Fibroblast of skin of abdomen (primary cell): ENCODE measurements around the gene RETN.

Source experiments
- DNase-seq: peaks from one replicate; pipeline ENCODE4 v3.0.0-alpha.2; 2013

Gene RETN

DNA sequence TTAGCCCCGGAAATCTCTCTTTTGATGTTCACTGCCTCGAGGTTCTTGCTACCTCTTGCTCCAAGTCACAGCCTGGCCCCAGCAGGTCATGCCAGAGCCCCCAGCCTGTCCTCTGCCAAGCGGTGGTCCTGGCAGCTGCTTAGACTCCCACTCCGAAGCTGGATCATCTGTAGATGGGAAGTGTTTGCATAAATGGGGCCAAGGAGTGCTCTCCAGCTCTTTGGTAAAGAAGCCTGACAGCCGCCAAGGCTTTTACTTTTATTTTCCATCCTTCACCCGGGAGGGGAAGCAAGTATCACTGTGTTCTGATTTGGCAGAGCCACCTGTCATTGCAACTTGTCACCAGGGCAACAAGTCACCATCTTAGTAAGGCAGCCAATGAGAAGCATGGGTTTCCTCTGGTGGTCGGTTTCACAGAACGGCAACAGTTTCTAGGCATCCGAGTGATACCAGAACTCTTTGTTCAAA, 10.6 kb upstream of the RETN start:
- no peak for DNase-seq

DNA sequence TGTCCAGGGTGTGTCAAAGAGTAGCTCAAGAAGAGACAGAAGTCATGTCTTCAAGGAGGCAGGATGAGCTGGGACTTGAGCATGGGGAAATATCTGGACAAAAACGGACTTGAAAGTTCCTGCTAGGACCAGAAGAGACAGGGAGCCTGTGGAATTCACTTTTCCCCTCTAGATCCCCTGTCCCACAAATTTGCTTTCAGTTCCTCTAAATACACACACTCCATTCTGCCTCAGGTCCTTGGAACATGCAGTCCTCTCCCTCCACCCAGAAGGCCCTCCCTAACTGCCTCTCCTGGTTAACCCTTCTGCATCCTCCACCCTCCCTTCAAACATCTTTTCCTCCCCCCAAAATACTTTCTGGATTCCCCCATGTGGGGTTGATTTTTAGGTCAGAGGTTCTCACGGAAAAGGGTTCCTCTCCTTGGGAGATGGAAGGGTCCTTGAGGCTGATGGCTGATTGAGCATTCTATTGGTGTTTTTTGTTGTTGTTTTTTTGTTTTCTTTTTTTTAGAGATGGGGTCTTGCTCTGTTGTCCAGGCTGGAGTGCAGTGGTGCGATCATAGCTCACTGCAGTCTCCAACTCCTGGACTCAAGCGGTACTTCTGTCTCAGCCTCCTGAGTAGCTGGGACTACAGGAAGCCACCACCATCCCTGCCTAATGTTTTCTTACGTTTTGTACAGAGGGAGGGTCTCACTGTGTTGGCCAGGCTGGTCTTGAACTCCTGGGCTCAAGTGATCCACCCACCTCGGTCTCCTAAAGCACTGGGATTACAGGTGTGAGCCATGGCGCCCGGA, 6.9 kb upstream of the RETN start:
- no peak for DNase-seq

DNA sequence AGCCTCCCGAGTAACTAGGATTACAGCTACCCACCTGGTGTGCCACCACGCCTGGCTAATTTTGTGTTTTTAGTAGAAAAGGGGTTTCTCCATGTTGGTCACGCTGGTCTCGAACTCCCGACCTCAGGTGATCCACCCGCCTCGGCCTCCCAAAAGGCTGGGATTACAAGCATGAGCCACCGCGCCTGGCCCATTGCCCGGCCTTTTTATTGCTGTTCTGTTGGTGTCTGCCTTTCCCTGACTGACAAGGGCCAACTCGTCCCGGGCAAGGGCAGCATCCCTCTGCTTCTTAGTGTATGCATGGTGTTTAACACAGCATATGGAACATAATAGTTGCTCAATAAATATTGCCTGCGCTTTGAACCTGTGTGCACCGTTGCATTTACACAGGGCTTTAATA, 6.2 kb upstream of the RETN start:
- DNase-seq, result no peak

DNA sequence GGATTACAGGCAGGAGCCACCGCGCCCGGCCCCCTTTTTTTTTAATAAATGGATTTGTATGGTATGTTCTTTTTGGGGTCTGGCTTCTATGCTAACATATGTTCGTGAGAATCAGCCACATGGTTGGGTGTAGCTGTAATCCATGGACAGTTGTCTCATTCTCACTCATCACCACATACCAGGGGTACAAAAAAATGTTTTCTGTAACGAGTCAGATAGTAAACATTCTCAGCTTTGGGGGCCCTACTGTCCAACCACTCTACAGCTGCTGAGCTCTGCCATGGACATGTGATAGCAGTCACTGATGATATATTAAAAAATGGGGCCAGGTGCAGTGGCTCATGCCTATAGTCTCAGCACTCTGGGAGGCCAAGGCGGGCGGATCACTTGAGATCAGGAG, 5.1 kb upstream of the RETN start:
- no peak for DNase-seq

DNA sequence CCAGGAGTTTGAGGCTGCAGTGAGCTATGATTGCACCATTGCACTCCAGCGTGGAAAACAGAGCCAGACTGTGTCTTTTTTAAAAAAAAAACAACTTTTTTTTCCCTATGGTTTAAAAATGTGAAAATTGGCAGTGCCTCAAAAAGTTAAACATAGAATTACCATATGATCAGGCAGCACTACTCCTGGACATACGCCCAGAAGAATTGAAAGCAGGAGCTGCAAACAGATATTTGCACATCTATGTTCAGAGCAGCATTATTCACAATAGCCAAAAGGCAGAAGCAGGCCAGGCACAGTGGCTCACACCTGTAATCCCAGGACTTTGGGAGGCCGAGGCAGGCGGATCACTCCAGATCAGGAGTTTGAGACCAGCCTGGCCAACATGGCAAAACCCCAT, 3.8 kb upstream of the RETN start:
- DNase-seq, result peak; percentile 65

DNA sequence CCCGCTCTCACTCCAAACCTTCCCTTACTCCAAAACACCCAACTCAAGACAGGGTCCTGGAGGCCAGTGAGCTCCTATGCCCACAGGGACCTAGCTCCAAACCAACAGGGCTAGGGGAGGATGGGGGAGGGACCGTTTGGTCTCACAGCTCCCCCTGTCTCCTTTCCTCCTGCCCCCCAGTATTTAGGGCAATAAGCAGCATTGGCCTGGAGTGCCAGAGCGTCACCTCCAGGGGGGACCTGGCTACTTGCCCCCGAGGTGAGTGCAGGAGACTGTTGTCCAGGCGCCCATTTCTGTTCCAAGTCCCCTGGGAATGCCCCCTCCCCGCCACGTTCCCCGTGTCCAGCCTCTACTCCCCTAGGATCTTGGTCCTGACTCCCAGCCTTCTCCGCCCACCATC, 792 bp downstream of the RETN start:
- DNase-seq, result no peak

DNA sequence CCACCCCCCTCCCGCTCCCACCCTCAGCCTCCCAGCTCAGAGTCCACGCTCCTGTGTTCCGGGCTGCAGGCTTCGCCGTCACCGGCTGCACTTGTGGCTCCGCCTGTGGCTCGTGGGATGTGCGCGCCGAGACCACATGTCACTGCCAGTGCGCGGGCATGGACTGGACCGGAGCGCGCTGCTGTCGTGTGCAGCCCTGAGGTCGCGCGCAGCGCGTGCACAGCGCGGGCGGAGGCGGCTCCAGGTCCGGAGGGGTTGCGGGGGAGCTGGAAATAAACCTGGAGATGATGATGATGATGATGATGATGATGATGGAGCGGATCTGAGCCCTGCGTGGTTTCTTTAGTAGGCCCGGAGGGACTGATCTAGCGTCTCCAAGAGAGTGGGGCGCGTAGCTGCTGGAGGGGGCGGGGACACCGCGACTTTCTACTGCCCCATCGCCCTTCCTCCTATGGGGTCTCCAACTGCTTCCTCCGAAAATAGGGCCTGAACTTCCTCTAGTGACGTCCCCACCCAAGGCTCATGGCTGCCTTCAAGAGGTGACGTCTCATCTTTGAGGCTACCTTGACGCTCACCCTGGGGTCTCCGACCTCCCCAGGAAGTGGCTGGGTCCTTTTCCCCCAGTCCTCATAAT, 1.4 kb downstream of the RETN start:
- DNase-seq, result no peak

DNA sequence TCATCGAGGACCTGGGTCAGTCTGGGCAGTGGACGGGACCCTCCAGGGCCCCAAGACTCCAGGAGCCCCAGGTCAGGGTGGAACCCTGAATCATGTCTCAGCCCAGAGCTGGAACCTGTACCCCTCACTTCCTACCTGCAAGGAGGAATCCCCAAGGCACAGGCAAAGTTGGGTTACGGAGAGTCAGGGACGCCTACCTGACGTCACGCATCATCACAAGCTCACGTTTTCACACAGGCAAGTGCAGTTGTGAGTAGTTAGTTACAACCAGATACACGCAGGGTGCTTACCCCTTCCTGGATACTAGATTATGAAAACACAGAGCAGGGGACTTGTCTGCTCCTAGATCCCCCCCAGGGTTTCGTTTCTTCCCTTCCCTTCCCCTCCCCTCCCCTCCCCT, 1.9 kb downstream of the RETN start:
- no peak for DNase-seq

DNA sequence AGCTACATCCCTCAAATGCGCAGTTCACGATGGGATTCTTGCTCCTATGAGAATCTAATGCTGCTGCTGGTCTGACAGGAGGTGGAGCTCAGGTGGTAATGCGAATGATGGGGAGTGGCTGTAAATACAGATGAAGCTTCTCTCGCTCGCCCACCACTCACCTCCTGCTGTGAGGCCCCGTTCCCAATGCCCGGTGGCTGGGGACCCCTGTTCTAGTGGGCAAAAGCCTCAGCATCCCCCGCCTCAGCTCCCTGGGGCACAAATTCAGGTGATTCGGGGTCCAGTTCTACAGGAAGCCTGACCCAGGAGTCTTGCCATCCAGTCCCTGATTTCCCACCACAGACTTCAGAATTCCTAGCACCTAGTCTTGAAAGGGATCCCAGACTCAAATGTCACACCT, 3.7 kb downstream of the RETN start:
- DNase-seq, result no peak

DNA sequence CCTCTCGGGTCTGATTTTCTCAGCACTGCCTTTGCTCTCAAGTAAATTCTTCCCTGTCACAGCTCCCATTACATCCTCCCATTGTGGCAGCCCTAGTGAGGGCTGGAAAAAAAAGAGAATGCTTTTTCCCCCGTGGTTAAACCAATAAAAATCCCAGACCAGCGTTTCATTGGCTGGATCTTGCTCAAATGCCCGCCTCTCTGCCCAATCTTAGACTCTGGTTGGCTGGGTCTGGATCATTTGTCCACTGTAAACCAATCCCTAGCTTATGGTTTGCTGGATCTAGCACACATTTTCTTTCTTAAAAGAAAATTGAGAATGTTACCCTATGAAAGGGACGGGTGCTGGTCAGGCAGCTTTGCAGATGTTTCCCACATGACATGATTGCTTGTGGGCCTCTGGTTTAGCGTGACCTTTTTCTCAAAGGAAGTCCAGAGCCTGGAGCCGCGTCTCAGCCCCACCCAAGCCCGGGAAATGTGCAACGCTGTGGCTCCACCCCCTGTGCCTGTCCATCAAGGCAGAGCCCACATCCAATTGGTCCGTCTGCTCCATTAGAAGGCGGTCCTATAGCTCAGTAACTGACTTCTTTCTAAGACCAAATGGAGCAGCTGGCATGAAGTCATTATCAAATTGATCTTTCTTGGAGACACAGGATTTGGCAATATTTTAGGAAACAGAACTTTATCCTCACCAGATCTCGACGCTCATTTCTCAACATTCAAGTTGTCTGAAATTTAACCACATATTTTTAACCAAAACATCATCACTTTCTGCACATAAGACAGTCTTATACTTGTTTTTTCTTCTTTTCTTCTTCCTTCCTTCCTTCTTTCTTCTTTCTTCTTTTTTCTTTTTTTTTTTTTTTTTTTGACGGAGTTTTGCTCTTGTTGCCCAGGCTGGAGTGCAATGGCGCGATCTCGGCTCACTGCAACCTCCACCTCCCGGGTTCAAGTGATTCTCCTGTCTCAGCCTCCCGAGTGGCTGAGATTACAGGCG, 5.5 kb downstream of the RETN start:
- DNase-seq, result peak; percentile 26

DNA sequence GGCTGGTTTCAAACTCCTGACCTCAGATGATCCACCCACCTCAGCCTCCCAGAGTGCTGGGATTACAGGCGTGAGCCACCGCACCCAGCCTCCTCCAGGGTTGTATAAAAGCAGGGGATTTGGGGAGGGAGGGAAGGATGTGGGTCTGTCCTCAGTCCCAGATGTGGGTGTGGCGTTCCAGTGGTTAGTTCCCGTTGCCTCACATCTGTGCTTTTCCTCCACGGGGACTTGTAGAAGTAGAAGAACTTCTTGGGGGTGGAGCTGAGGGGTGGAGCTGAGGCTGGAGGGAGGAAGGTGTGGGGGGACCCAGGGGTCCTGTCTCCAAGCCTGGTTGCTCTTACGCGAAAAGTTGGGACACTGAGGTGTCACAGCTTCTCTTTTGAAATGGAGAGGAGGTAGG, 7.5 kb downstream of the RETN start:
- no peak for DNase-seq

DNA sequence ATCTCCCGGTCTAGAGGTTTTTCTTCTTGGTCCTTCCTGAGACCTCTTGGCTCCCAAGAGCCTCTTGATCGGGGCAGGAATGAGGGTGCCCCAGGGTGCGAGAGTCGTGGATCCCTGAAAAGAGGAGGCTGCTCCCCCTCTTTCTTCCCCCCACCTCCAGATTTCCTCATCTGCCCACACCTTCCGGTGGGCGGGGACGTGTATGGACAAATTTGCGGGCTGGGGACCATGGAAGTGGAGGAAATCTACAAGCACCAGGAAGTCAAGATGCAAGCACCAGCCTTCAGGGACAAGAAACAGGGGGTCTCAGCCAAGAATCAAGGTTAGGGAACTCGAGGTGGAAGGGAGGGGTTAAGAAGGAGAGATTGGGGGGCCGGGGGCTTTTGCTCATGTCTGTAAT, 8.0 kb downstream of the RETN start, which contains the start of gene MCEMP1:
Gene MCEMP1 (plus strand): TSS at position 237 of the 400 bp plus-strand sequence. CDS start 31 bp downstream, at position 268.
- DNase-seq, result no peak

DNA sequence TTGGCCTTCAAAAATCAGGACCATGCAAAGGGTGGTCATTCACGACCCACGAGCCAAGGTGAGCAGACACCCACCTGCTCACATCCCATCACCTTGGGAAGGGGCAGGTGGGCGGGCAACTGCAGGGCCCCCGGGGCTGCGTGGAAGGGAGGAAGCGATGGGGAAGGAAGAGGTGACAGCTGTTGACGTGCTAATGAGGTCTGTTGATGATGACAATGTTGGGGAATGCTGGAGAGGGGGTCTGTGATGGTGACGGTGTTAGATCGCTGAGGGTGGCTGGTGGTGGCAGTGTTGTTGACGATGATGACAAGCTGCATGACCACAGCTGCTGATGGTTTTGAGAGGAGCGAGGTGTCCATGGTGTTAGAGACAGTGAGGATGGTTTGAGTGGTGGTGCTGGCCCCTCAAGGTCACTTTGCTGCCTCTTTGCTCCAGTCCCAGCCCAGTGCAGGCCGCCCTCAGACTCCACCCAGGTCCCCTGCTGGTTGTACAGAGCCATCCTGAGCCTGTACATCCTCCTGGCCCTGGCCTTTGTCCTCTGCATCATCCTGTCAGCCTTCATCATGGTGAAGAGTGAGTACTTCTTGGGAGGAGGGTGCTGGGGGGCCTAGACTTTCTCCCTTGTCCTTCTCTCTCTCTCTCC, 8.9 kb downstream of the RETN start:
- DNase-seq, result no peak

DNA sequence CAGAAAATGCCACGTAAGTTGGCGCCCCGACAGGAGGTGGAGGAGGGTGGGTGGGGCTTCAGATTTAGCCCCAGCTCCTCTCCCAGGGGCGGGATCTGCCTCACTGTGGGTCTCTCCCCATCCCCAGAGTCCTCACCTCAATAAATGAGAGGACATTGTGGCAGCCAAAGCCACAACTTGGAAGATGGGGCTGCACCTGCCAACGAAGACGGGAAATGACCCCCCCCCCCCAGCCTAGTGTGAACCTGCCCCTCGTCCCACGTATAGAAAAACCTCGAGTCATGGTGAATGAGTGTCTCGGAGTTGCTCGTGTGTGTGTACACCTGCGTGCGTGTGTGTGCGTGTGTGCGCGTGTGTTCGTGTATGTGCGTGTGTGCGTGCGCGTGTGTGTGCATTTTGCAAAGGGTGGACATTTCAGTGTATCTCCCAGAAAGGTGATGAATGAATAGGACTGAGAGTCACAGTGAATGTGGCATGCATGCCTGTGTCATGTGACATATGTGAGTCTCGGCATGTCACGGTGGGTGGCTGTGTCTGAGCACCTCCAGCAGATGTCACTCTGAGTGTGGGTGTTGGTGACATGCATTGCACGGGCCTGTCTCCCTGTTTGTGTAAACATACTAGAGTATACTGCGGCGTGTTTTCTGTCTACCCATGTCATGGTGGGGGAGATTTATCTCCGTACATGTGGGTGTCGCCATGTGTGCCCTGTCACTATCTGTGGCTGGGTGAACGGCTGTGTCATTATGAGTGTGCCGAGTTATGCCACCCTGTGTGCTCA, 10.3 kb downstream of the RETN start:
- no peak for DNase-seq

DNA sequence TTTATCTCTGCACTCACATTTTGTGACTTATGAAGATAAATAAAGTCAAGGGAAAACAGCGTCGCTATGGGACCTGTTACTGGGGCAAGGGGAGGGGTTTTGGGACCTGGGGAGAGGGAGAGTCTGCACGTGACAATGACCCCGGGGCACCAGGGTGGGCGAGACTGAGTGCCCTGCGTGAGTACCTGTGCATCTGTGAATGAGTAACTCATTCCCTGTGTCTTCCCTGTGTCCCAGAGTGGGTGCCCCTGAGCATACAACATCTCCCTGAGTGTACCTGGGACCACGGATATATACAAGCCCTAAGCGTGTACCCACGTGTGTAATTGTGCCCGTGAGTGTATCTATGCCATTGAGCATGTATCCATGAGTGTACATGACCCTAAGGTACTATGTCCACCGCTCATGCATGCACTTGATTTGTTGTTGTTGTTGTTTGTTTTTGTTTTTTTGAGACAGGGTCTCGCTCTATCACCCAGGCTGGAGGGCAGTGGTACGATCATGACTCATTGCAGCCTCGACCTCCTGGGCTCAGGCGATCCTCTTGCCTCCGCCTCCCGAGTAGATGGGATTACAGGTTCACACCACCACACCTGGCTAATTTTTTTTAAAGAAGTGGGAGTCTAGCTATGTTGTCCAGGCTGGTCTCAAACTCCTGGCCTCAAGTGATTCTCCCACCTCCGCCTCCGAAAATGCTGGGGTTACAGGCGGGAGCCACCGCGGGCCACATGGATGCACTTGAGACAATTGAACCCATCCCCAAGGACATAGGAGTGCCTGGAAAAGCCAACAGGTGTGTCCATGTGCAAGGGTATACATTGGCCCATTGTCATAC, 11.1 kb downstream of the RETN start:
- DNase-seq, result no peak

DNA sequence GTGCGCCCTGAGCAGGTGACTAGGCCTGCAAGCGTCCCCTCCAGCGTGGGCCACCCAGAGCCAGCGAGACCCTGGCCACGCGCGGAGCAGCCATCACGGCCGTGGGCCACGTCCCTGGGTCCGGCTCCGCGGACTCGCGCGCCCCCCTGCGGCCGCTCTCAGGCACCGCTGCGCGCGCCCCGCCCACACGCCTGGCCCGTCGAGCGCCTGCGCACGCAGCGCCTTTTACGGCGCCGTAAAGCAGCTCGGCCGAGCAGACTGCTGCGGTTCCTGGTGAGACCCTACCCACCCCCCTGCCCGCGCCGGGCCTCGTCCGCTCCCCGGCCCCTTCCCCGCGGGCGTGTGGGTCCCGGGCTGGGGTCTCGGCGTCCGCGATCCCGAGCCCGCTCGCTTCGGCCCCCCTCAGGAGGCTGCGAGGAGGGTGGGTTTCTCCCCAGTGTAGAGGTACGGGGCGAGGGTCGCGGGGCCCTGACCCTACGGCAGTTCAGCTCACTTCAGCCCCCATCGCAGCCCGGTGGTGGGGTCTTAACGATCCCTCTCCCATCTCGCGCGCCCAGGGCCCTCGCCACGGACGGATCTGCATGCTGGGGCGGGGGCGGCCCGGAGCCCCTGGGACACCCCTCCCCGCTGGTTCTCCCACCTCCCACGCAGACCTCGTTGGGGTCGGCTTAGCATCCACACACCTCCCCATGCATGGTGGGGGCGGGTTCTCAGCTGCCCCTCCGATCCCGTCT, 11.9 kb downstream of the RETN start, which contains the start of gene TRAPPC5:
Gene TRAPPC5 (plus strand): TSS at position 228 of the 734 bp plus-strand sequence. CDS start 1,421 bp downstream, outside the sequence.
- peak; percentile 80 for DNase-seq

DNA sequence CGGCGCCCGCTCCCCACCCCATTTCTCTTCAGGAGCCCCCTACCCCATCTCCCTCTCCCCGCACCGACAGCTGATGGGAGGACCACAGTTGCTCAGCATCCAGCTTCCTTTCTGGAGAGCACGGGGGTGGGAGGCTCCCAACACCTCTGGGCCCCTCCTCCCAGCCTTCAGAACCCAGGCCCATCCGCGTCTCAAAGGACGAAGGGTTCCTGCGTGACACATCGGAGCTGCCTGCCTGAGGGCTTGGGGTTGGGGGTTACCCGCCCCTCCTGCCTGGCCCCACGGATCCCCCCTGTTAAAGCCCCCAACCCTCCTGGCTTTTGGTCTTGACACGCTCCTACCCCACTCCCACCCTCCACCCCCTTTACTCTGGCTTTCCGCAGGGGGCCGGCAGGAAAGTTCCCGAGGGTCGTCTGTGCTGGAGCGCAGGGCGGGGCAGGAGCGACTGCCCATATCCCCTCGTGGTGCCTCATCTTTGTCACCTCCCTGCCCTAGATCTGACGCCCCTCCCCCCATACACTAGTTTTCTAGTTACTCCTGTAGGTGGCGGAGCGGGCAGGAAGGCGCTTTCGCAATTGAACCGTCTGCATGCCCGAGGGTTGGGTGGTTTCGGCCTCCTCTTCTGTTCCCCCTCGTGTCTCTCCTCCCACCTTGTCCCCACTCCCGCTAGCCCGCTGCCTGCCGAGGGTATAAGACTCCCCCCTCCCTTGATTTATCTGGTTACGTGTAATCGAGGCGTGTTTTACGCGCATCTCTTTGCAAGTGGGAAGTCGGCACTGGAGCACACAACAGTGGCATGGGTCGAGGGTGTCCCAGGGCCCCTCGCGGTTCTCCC, 12.7 kb downstream of the RETN start:
- DNase-seq, result peak; percentile 79

DNA sequence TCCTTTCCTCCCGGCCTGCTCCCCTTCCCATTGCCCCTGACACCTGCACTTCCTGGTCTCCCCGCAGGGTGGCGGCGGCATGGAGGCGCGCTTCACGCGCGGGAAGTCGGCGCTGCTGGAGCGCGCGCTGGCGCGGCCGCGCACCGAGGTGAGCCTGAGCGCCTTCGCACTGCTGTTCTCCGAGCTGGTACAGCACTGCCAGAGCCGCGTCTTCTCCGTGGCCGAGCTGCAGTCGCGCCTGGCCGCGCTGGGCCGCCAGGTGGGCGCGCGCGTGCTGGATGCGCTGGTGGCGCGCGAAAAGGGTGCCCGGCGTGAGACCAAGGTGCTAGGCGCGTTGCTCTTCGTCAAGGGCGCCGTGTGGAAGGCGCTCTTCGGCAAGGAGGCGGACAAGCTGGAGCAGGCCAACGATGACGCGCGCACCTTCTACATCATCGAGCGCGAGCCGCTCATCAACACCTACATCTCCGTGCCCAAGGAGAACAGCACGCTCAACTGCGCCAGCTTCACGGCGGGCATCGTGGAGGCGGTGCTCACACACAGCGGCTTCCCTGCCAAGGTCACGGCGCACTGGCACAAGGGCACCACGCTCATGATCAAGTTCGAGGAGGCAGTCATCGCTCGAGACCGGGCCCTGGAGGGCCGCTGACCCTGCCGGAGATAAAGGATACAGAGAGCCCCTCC, 13.5 kb downstream of the RETN start:
- DNase-seq, result peak; percentile 17
